Measurements from ENCODE around the gene FAN1.
A peak's percentile ranks its signal among the peaks of the same experiment; 100 is the strongest.

The FAN1 gene

GRCh38 chr15:30901889-30902288 is 1.8 kb upstream of the FAN1 start:
- H3K9me2 ChIP-seq (replicated peaks; ENCODE audit: low read depth, low read length) = no peaks in the 10 kb centered on the region
- peaks cover 10% of the 10 kb centered on the region for H3K79me2 ChIP-seq (ENCODE audit: insufficient read depth, low read length)
- H3F3A ChIP-seq (ENCODE audit: low read depth) = 0 out of 2 replicates have a peak, but pooled peaks cover 2% of the 10 kb centered on the region
- no peak overlapping the region for H3K4me2 ChIP-seq (ENCODE audit: low read depth, low read length, poor library complexity, severe bottlenecking)
- TF ChIP-seq CTCF (conservative IDR thresholded peaks at IDR 0.05; ENCODE audit: low read length) (no peak), EZH2phosphoT487 (IDR thresholded peaks at IDR 0.05; ENCODE audit: borderline replicate concordance) (no peak)
- H4K20me1 ChIP-seq (ENCODE audit: insufficient read depth, low read length, poor library complexity, severe bottlenecking) = no peaks in the 10 kb centered on the region
- H3K4me1 ChIP-seq (ENCODE audit: insufficient read depth, low read length, poor library complexity, severe bottlenecking) = peaks cover 28% of the 10 kb centered on the region
- no peaks in the 10 kb centered on the region; the same call in 1 of the 2 replicates for H3K36me3 ChIP-seq (ENCODE audit: insufficient read depth, low read length)
- no peaks in the 10 kb centered on the region for H3K27me3 ChIP-seq (ENCODE audit: insufficient read depth, low read length, poor library complexity, severe bottlenecking)
- no peaks in the 10 kb centered on the region for H3K9me3 ChIP-seq (ENCODE audit: insufficient read depth, low read depth, low read length)
- no peak overlapping the region for H3K9ac ChIP-seq (ENCODE audit: low read depth, low read length, poor library complexity, severe bottlenecking)
- H2AFZ ChIP-seq (ENCODE audit: low read length) = no peak overlapping the region
- H3K4me3 ChIP-seq (ENCODE audit: low read length, poor library complexity, severe bottlenecking) = no peak overlapping the region

- no peaks in the 10 kb centered on the region for H4K20me1 ChIP-seq (ENCODE audit: insufficient read depth, low read length, poor library complexity, severe bottlenecking)
- H3K79me2 ChIP-seq (ENCODE audit: insufficient read depth, low read length) = peaks cover 10% of the 10 kb centered on the region
- H3K27me3 ChIP-seq (ENCODE audit: insufficient read depth, low read length, poor library complexity, severe bottlenecking) = no peaks in the 10 kb centered on the region
- no peaks in the 10 kb centered on the region for H3K9me2 ChIP-seq (replicated peaks; ENCODE audit: low read depth, low read length)
- peak overlapping the region; percentile 86 for H3K9ac ChIP-seq (ENCODE audit: low read depth, low read length, poor library complexity, severe bottlenecking)
- H3K36me3 ChIP-seq (ENCODE audit: insufficient read depth, low read length) = peaks cover 9% of the 10 kb centered on the region; the same call in 1 of the 2 replicates
- 0 out of 2 replicates have a peak, but pooled peaks cover 2% of the 10 kb centered on the region for H3F3A ChIP-seq (ENCODE audit: low read depth)
- H2AFZ ChIP-seq (ENCODE audit: low read length) = no peak overlapping the region
- TF ChIP-seq CTCF (conservative IDR thresholded peaks at IDR 0.05; ENCODE audit: low read length) (no peak), EZH2phosphoT487 (IDR thresholded peaks at IDR 0.05; ENCODE audit: borderline replicate concordance) (no peak)
- H3K9me3 ChIP-seq (ENCODE audit: insufficient read depth, low read depth, low read length) = no peaks in the 10 kb centered on the region
- peak overlapping the region; percentile 89 for H3K4me2 ChIP-seq (ENCODE audit: low read depth, low read length, poor library complexity, severe bottlenecking)
- H3K4me1 ChIP-seq (ENCODE audit: insufficient read depth, low read length, poor library complexity, severe bottlenecking) = peaks cover 28% of the 10 kb centered on the region
- H3K4me3 ChIP-seq (ENCODE audit: low read length, poor library complexity, severe bottlenecking) = peak overlapping the region; percentile 91
Observed at GRCh38 chr15:30904812-30905211, 1.1 kb downstream of the FAN1 start.

GRCh38 chr15:30905821-30906220 is 2.1 kb downstream of the FAN1 start:
- Histone ChIP-seq H3K9me3 (ENCODE audit: insufficient read depth, low read depth, low read length) (no peaks in the 10 kb centered on the region), H3K4me2 (ENCODE audit: low read depth, low read length, poor library complexity, severe bottlenecking) (peak overlapping the region; percentile 36), H3F3A (ENCODE audit: low read depth) (0 out of 2 replicates have a peak, but pooled peaks cover 2% of the 10 kb centered on the region), H3K27me3 (ENCODE audit: insufficient read depth, low read length, poor library complexity, severe bottlenecking) (no peaks in the 10 kb centered on the region), H2AFZ (ENCODE audit: low read length) (no peak overlapping the region), H3K4me3 (ENCODE audit: low read length, poor library complexity, severe bottlenecking) (no peak overlapping the region), H3K9me2 (replicated peaks; ENCODE audit: low read depth, low read length) (no peaks in the 10 kb centered on the region), H3K79me2 (ENCODE audit: insufficient read depth, low read length) (peaks cover 10% of the 10 kb centered on the region), H3K36me3 (ENCODE audit: insufficient read depth, low read length) (peaks cover 15% of the 10 kb centered on the region), H3K4me1 (ENCODE audit: insufficient read depth, low read length, poor library complexity, severe bottlenecking) (peaks cover 28% of the 10 kb centered on the region), H4K20me1 (ENCODE audit: insufficient read depth, low read length, poor library complexity, severe bottlenecking) (no peaks in the 10 kb centered on the region), H3K9ac (ENCODE audit: low read depth, low read length, poor library complexity, severe bottlenecking) (peak overlapping the region; percentile 2)
- no peak for TF ChIP-seq CTCF (conservative IDR thresholded peaks at IDR 0.05; ENCODE audit: low read length)

All from Loucy (cell line).